ENCODE measurements around the gene C5orf52.

Gene C5orf52

GRCh38 chr5:157659868-157660660 is 11.3 kb upstream of the C5orf52 start:
- peaks cover 22% of the 10 kb centered on the region; the same call in 1 of the 2 replicates for H3K9me3 ChIP-seq (ENCODE audit: insufficient read depth, low read length)
- H3K27ac ChIP-seq (ENCODE audit: low read length), result no peak overlapping the region

GRCh38 chr5:157665467-157666070 is 5.8 kb upstream of the C5orf52 start:
- Histone ChIP-seq H3K4me1 (ENCODE audit: low read length) (peaks cover 15% of the 10 kb centered on the region), H3K4me2 (ENCODE audit: low read length) (no peak overlapping the region), H2AFZ (ENCODE audit: low read depth, low read length) (no peak overlapping the region), H3K36me3 (replicated peaks; ENCODE audit: low read depth, low read length) (no peaks in the 10 kb centered on the region), H3K27ac (ENCODE audit: low read length) (no peak overlapping the region), H3K9ac (ENCODE audit: low read length) (no peak overlapping the region), H3K9me3 (ENCODE audit: insufficient read depth, low read length) (peaks cover 6% of the 10 kb centered on the region; the same call in 1 of the 2 replicates), H3K79me2 (ENCODE audit: low read length) (no peaks in the 10 kb centered on the region), H4K20me1 (ENCODE audit: insufficient read depth, low read length) (no peaks in the 10 kb centered on the region), H3K27me3 (ENCODE audit: low read depth, low read length) (no peaks in the 10 kb centered on the region), H3K4me3 (ENCODE audit: low read length) (no peak overlapping the region)
- TF ChIP-seq EZH2phosphoT487 (IDR thresholded peaks at IDR 0.05; ENCODE audit: low read depth) (no peak), CTCF (IDR thresholded peaks at IDR 0.05; ENCODE audit: low read depth, low read length) (no peak)

More at GRCh38 chr5:157659868-157660660, 11.3 kb upstream of the C5orf52 start:
- no peaks in the 10 kb centered on the region for H3K4me1 ChIP-seq (ENCODE audit: low read length)
- no peak for TF ChIP-seq CTCF (IDR thresholded peaks at IDR 0.05; ENCODE audit: low read depth, low read length)
- no peak for TF ChIP-seq EZH2phosphoT487 (IDR thresholded peaks at IDR 0.05; ENCODE audit: low read depth)
- H3K79me2 ChIP-seq (ENCODE audit: low read length), result no peaks in the 10 kb centered on the region
- H4K20me1 ChIP-seq (ENCODE audit: insufficient read depth, low read length), result no peaks in the 10 kb centered on the region
- no peaks in the 10 kb centered on the region for H3K36me3 ChIP-seq (replicated peaks; ENCODE audit: low read depth, low read length)
- no peak overlapping the region for H2AFZ ChIP-seq (ENCODE audit: low read depth, low read length)
- no peak overlapping the region for H3K4me3 ChIP-seq (ENCODE audit: low read length)
- H3K4me2 ChIP-seq (ENCODE audit: low read length), result no peak overlapping the region
- no peak overlapping the region for H3K9ac ChIP-seq (ENCODE audit: low read length)
- no peaks in the 10 kb centered on the region for H3K27me3 ChIP-seq (ENCODE audit: low read depth, low read length)

- Histone ChIP-seq H3K9me3 (ENCODE audit: insufficient read depth, low read length) (no peaks in the 10 kb centered on the region), H3K27ac (ENCODE audit: low read length) (no peak overlapping the region), H2AFZ (ENCODE audit: low read depth, low read length) (no peak overlapping the region), H3K4me2 (ENCODE audit: low read length) (no peak overlapping the region), H3K27me3 (ENCODE audit: low read depth, low read length) (no peaks in the 10 kb centered on the region), H3K36me3 (replicated peaks; ENCODE audit: low read depth, low read length) (no peaks in the 10 kb centered on the region), H3K4me1 (ENCODE audit: low read length) (peaks cover 15% of the 10 kb centered on the region), H3K79me2 (ENCODE audit: low read length) (no peaks in the 10 kb centered on the region), H3K4me3 (ENCODE audit: low read length) (no peak overlapping the region), H4K20me1 (ENCODE audit: insufficient read depth, low read length) (no peaks in the 10 kb centered on the region), H3K9ac (ENCODE audit: low read length) (no peak overlapping the region)
- no peak for TF ChIP-seq CTCF (IDR thresholded peaks at IDR 0.05; ENCODE audit: low read depth, low read length)
- TF ChIP-seq EZH2phosphoT487 (IDR thresholded peaks at IDR 0.05; ENCODE audit: low read depth), result no peak
Observed at GRCh38 chr5:157668356-157668755, 3.0 kb upstream of the C5orf52 start.

GRCh38 chr5:157669701-157670097 is 1.6 kb upstream of the C5orf52 start:
- H3K4me2 ChIP-seq (ENCODE audit: low read length), result no peak overlapping the region
- TF ChIP-seq EZH2phosphoT487 (IDR thresholded peaks at IDR 0.05; ENCODE audit: low read depth), result no peak
- no peak for TF ChIP-seq CTCF (IDR thresholded peaks at IDR 0.05; ENCODE audit: low read depth, low read length)
- peaks cover 15% of the 10 kb centered on the region for H3K4me1 ChIP-seq (ENCODE audit: low read length)
- H3K4me3 ChIP-seq (ENCODE audit: low read length), result no peak overlapping the region
- no peak overlapping the region for H2AFZ ChIP-seq (ENCODE audit: low read depth, low read length)
- H4K20me1 ChIP-seq (ENCODE audit: insufficient read depth, low read length), result no peaks in the 10 kb centered on the region
- no peaks in the 10 kb centered on the region for H3K36me3 ChIP-seq (replicated peaks; ENCODE audit: low read depth, low read length)
- no peak overlapping the region for H3K27ac ChIP-seq (ENCODE audit: low read length)
- no peaks in the 10 kb centered on the region for H3K27me3 ChIP-seq (ENCODE audit: low read depth, low read length)
- no peak overlapping the region for H3K9ac ChIP-seq (ENCODE audit: low read length)
- H3K79me2 ChIP-seq (ENCODE audit: low read length), result no peaks in the 10 kb centered on the region
- H3K9me3 ChIP-seq (ENCODE audit: insufficient read depth, low read length), result no peaks in the 10 kb centered on the region
